Measurements from ENCODE around the gene SLC6A12. TPM values are rescaled to one million over a fixed set of nuclear protein-coding genes. Genes with fewer than 3 reads are reported as not detected.

SLC6A12 gene
- polyA plus RNA-seq, 1 donor (not counting 4 experiments of a cell fraction or from before 2014, with no cell fraction given), result not detected

GRCh38 chr12:177336-177979 lies 36.5 kb downstream of the SLC6A12 start:
- H3K36me3 ChIP-seq (ENCODE audit: control insufficient read depth in 2 of 2, extremely low read depth in 1 of 2, insufficient read depth in 2 of 2, low read length in 2 of 2), result no peaks in the 10 kb centered on the region
- H3K9me3 ChIP-seq (ENCODE audit: control insufficient read depth, low read depth, low read length), result no peaks in the 10 kb centered on the region
- TF ChIP-seq, protein P1, sequence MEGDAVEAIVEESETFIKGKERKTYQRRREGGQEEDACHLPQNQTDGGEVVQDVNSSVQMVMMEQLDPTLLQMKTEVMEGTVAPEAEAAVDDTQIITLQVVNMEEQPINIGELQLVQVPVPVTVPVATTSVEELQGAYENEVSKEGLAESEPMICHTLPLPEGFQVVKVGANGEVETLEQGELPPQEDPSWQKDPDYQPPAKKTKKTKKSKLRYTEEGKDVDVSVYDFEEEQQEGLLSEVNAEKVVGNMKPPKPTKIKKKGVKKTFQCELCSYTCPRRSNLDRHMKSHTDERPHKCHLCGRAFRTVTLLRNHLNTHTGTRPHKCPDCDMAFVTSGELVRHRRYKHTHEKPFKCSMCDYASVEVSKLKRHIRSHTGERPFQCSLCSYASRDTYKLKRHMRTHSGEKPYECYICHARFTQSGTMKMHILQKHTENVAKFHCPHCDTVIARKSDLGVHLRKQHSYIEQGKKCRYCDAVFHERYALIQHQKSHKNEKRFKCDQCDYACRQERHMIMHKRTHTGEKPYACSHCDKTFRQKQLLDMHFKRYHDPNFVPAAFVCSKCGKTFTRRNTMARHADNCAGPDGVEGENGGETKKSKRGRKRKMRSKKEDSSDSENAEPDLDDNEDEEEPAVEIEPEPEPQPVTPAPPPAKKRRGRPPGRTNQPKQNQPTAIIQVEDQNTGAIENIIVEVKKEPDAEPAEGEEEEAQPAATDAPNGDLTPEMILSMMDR (optimal IDR thresholded peaks at IDR 0.05 in 1 of 3, IDR thresholded peaks at IDR 0.05 in 1 of 3, conservative IDR thresholded peaks at IDR 0.05 in 1 of 3; ENCODE audit: extremely low read depth in 1 of 3, insufficient read depth in 2 of 3, low read length in 3 of 3), result no peak
- TF ChIP-seq EZH2 (IDR thresholded peaks at IDR 0.05; ENCODE audit: low read length), result no peak
- H3K79me2 ChIP-seq (ENCODE audit: control insufficient read depth, insufficient read depth, low read length), result no peaks in the 10 kb centered on the region
- H3K9me1 ChIP-seq (ENCODE audit: control insufficient read depth, extremely low read depth, insufficient read depth, low read length), result no peaks in the 10 kb centered on the region
- H3K4me2 ChIP-seq (ENCODE audit: control insufficient read depth, extremely low read depth, insufficient read depth, low read depth, low read length), result no peak overlapping the region
- H3K4me1 ChIP-seq (ENCODE audit: control insufficient read depth, extremely low read depth, insufficient read depth, low read length), result peaks cover 6% of the 10 kb centered on the region
- no peak for FAIRE-seq
- DNase-seq (ENCODE audit: low read depth, low spot score), result no peak
- dilution Hi-C loops (cut with MboI; ENCODE audit: extremely low pct_ligation_motif_present, low sequenced_read_pairs), result no loop called here
- H2AFZ ChIP-seq (ENCODE audit: control insufficient read depth, low read length), result no peak overlapping the region
- H3K27me3 ChIP-seq (ENCODE audit: control insufficient read depth, extremely low read depth, insufficient read depth, low read length), result peaks cover 20% of the 10 kb centered on the region
- H3K27ac ChIP-seq (ENCODE audit: control insufficient read depth, insufficient read depth, low read length), result no peak overlapping the region
- no peak overlapping the region for H3K9ac ChIP-seq (ENCODE audit: control insufficient read depth, extremely low read depth, insufficient read depth, low read length)
- H4K20me1 ChIP-seq (ENCODE audit: control insufficient read depth, extremely low read depth, insufficient read depth, low read length), result no peaks in the 10 kb centered on the region
- no peak overlapping the region for H3K4me3 ChIP-seq (ENCODE audit: control insufficient read depth in 2 of 3, extremely low read depth in 1 of 3, insufficient read depth in 2 of 3, low read depth in 1 of 3, low read length in 3 of 3)

- FAIRE-seq, result no peak
- dilution Hi-C loops (cut with MboI; ENCODE audit: extremely low pct_ligation_motif_present, low sequenced_read_pairs), result no loop called here
- H3K79me2 ChIP-seq (ENCODE audit: control insufficient read depth, insufficient read depth, low read length), result no peaks in the 10 kb centered on the region
- H3K4me1 ChIP-seq (ENCODE audit: control insufficient read depth, extremely low read depth, insufficient read depth, low read length), result peaks cover 6% of the 10 kb centered on the region
- no peaks in the 10 kb centered on the region for H3K9me3 ChIP-seq (ENCODE audit: control insufficient read depth, low read depth, low read length)
- no peak for TF ChIP-seq EZH2 (IDR thresholded peaks at IDR 0.05; ENCODE audit: low read length)
- TF ChIP-seq, protein P1 (optimal IDR thresholded peaks at IDR 0.05 in 1 of 3, IDR thresholded peaks at IDR 0.05 in 1 of 3, conservative IDR thresholded peaks at IDR 0.05 in 1 of 3; ENCODE audit: extremely low read depth in 1 of 3, insufficient read depth in 2 of 3, low read length in 3 of 3), result no peak
- no peak overlapping the region for H3K4me2 ChIP-seq (ENCODE audit: control insufficient read depth, extremely low read depth, insufficient read depth, low read depth, low read length)
- H4K20me1 ChIP-seq (ENCODE audit: control insufficient read depth, extremely low read depth, insufficient read depth, low read length), result no peaks in the 10 kb centered on the region
- no peak overlapping the region for H3K4me3 ChIP-seq (ENCODE audit: control insufficient read depth in 2 of 3, extremely low read depth in 1 of 3, insufficient read depth in 2 of 3, low read depth in 1 of 3, low read length in 3 of 3)
- H3K9me1 ChIP-seq (ENCODE audit: control insufficient read depth, extremely low read depth, insufficient read depth, low read length), result no peaks in the 10 kb centered on the region
- DNase-seq (ENCODE audit: low read depth, low spot score), result no peak
- no peaks in the 10 kb centered on the region for H3K36me3 ChIP-seq (ENCODE audit: control insufficient read depth in 2 of 2, extremely low read depth in 1 of 2, insufficient read depth in 2 of 2, low read length in 2 of 2)
- no peak overlapping the region for H2AFZ ChIP-seq (ENCODE audit: control insufficient read depth, low read length)
- peaks cover 22% of the 10 kb centered on the region for H3K27me3 ChIP-seq (ENCODE audit: control insufficient read depth, extremely low read depth, insufficient read depth, low read length)
- H3K9ac ChIP-seq (ENCODE audit: control insufficient read depth, extremely low read depth, insufficient read depth, low read length), result no peak overlapping the region
- no peak overlapping the region for H3K27ac ChIP-seq (ENCODE audit: control insufficient read depth, insufficient read depth, low read length)
Measured at GRCh38 chr12:176321-177181, 37.4 kb downstream of the SLC6A12 start.
